Activated CD4-positive, CD25-positive, alpha-beta regulatory T cell treated with anti-CD3 and anti-CD28 coated beads, Interleukin-2, amount 50 U/mL, for 72 hours (primary cell): ENCODE measurements around the gene MLLT6.

Experiments used
- DNase-seq: peaks from one replicate; pipeline ENCODE4 v3.0.0; 2021

MLLT6 gene

GRCh38 chr17:38729886-38730525, 24.9 kb downstream of the MLLT6 start, which contains the start of gene CISD3:
Gene CISD3 (plus strand): TSS chr17:38730341. CDS start chr17:38730359, 18 bp downstream.
- peak; percentile 88 for DNase-seq

GRCh38 chr17:38730526-38731379, 25.7 kb downstream of the MLLT6 start:
- no peak for DNase-seq

- no peak for DNase-seq
These were observed 26.6 kb downstream of the MLLT6 start for GRCh38 chr17:38731526-38732294.

- no peak for DNase-seq
These were observed 27.6 kb downstream of the MLLT6 start for GRCh38 chr17:38732376-38733281.

GRCh38 chr17:38733282-38733981, 28.4 kb downstream of the MLLT6 start:
- DNase-seq: no peak

GRCh38 chr17:38733982-38734973, 29.2 kb downstream of the MLLT6 start:
- no peak for DNase-seq

- DNase-seq: peak; percentile 77
These were observed 30.3 kb downstream of the MLLT6 start for GRCh38 chr17:38735161-38735997.

- DNase-seq: no peak
These were observed 33.1 kb downstream of the MLLT6 start for GRCh38 chr17:38738007-38738662.

GRCh38 chr17:38738686-38739085, 33.6 kb downstream of the MLLT6 start:
- no peak for DNase-seq

GRCh38 chr17:38739305-38739704, 34.2 kb downstream of the MLLT6 start:
- no peak for DNase-seq

GRCh38 chr17:38740044-38740443, 35.0 kb downstream of the MLLT6 start:
- no peak for DNase-seq

GRCh38 chr17:38740806-38741205, 35.7 kb downstream of the MLLT6 start:
- DNase-seq: no peak

GRCh38 chr17:38741461-38741860, 36.4 kb downstream of the MLLT6 start:
- no peak for DNase-seq

- DNase-seq: no peak
These were observed 36.9 kb downstream of the MLLT6 start for GRCh38 chr17:38741921-38742410.

GRCh38 chr17:38742411-38743308, 37.6 kb downstream of the MLLT6 start:
- no peak for DNase-seq

GRCh38 chr17:38743556-38744171, 38.6 kb downstream of the MLLT6 start:
- DNase-seq: no peak

- DNase-seq: no peak
These were observed 40.5 kb downstream of the MLLT6 start for GRCh38 chr17:38745545-38745944.
